Neural cell (in vitro differentiated cells): ENCODE measurements around the gene VSTM4. TPM values are rescaled to one million over a fixed set of nuclear protein-coding genes. Genes with fewer than 3 reads are reported as not detected.

Experiments
- H2AFZ ChIP-seq: fragments of 200-600, 300-800 bp; sonication (generic), shearing (Covaris generic); 2 replicates; pipeline ENCODE4 v1.6.0; 2014; ENCODE audit warnings: low read depth, mild to moderate bottlenecking, antibody characterized with exemption, low read length, moderate library complexity
- H3F3A ChIP-seq: fragments of 200-600 bp; shearing (Covaris generic); 2 replicates; pipeline ENCODE4 v1.6.1; 2016; ENCODE audit warnings: mild to moderate bottlenecking, moderate library complexity, mixed read lengths, antibody characterized with exemption, low read length; ENCODE audit not compliant: insufficient read depth, poor library complexity, severe bottlenecking
- H3K27ac ChIP-seq: fragments of 200-600, 300-800 bp; sonication (generic), shearing (Covaris generic); 2 replicates; pipeline ENCODE4 v1.5.1; 2014; ENCODE audit warnings: mild to moderate bottlenecking, low read length, moderate library complexity
- H3K27me3 ChIP-seq: fragments of 300-800, 200-600 bp; sonication (generic), shearing (Covaris generic); 2 replicates; pipeline ENCODE4 v1.6.0; 2014; ENCODE audit warnings: mild to moderate bottlenecking, low read depth, low read length, moderate library complexity; ENCODE audit not compliant: insufficient read depth
- H3K36me3 ChIP-seq: fragments of 300-800, 200-600 bp; sonication (generic), shearing (Covaris generic); 2 replicates; pipeline ENCODE4 v1.5.1; 2014; ENCODE audit warnings: mild to moderate bottlenecking, antibody characterized with exemption, low read length, moderate library complexity; ENCODE audit not compliant: insufficient read depth
- H3K4me2 ChIP-seq: fragments of 300-800, 200-600 bp; sonication (generic), shearing (Covaris generic); 2 replicates; pipeline ENCODE4 v1.6.0; 2014; ENCODE audit warnings: mild to moderate bottlenecking, low read length
- H3K4me3 ChIP-seq: fragments of 300-800, 200-600 bp; sonication (generic), shearing (Covaris generic); 2 replicates; pipeline ENCODE4 v1.5.1; 2014; ENCODE audit warnings: mild to moderate bottlenecking, low read length, moderate library complexity
- H3K79me2 ChIP-seq: fragments of 200-600 bp; shearing (Covaris generic); replicated peaks from 2 replicates; pipeline ENCODE4 v1.6.0; 2014; ENCODE audit warnings: mild to moderate bottlenecking, low read length, moderate library complexity; ENCODE audit not compliant: insufficient read depth
- H3K9ac ChIP-seq: fragments of 300-800, 200-600 bp; sonication (generic), shearing (Covaris generic); 2 replicates; pipeline ENCODE4 v1.6.1; 2016; ENCODE audit warnings: mild to moderate bottlenecking, low read length, mixed read lengths
- H3K9me2 ChIP-seq: fragments of 200-600 bp; shearing (Covaris generic); 2 replicates; pipeline ENCODE4 v1.6.1; 2016; ENCODE audit warnings: mild to moderate bottlenecking, low read length, mixed read lengths; ENCODE audit not compliant: insufficient read depth
- H3K9me3 ChIP-seq: fragments of 200-600, 300-800 bp; sonication (generic), shearing (Covaris generic); 2 replicates; pipeline ENCODE4 v1.6.1; 2016; ENCODE audit warnings: mild to moderate bottlenecking, mixed run types, low read length, moderate library complexity, mixed read lengths
- H4K20me1 ChIP-seq: fragments of 200-600 bp; shearing (Covaris generic); 2 replicates; pipeline ENCODE4 v1.6.1; 2016; ENCODE audit warnings: mild to moderate bottlenecking, mixed run types; ENCODE audit not compliant: insufficient read depth
- CTCF ChIP-seq: fragments of 450-650 bp; IDR thresholded peaks from 2 replicates; pipeline ENCODE4 v1.5.1; 2014; ENCODE audit warnings: antibody characterized with exemption, mild to moderate bottlenecking, moderate library complexity; ENCODE audit not compliant: poor library complexity, severe bottlenecking
- EP300 ChIP-seq: fragments of 450-650 bp; conservative IDR thresholded peaks from 2 replicates; pipeline ENCODE4 v1.6.1; 2014; ENCODE audit warnings: antibody characterized with exemption, mild to moderate bottlenecking, moderate library complexity; ENCODE audit not compliant: poor library complexity, severe bottlenecking
- EZH2 ChIP-seq: fragments of 200-600, 300-800 bp; shearing (Covaris generic), sonication (generic); IDR thresholded peaks from 2 replicates; pipeline ENCODE4 v1.6.1; 2014; ENCODE audit warnings: antibody characterized with exemption, low read length, borderline replicate concordance, mild to moderate bottlenecking; ENCODE audit not compliant: insufficient read depth, poor library complexity, severe bottlenecking
- MXI1 ChIP-seq: fragments of 450-650 bp; conservative IDR thresholded peaks from 2 replicates; pipeline ENCODE4 v1.6.1; 2014; ENCODE audit warnings: antibody characterized with exemption, mild to moderate bottlenecking; ENCODE audit not compliant: poor library complexity, severe bottlenecking
- POLR2AphosphoS5 ChIP-seq: IDR thresholded peaks from 2 replicates; pipeline ENCODE4 v1.6.1; 2012
- RAD21 ChIP-seq: fragments of 450-650 bp; conservative IDR thresholded peaks from 2 replicates; pipeline ENCODE4 v1.6.1; 2014; ENCODE audit warnings: antibody characterized with exemption, mild to moderate bottlenecking, moderate library complexity
- REST ChIP-seq: IDR thresholded peaks from 2 replicates; pipeline ENCODE4 v1.6.1; 2012; ENCODE audit warnings: borderline replicate concordance
- SMC3 ChIP-seq: fragments of 450-650 bp; conservative IDR thresholded peaks from 2 replicates; pipeline ENCODE4 v1.6.1; 2014; ENCODE audit warnings: antibody characterized with exemption, mild to moderate bottlenecking, moderate library complexity; ENCODE audit not compliant: poor library complexity
- TAF1 ChIP-seq: IDR thresholded peaks from 2 replicates; pipeline ENCODE4 v1.6.1; 2012; ENCODE audit warnings: low read depth
- polyA plus RNA-seq: library from polyadenylated mRNA; depleted of rRNA; stranded (reverse); fragments of >200 nt; gene quantifications from 2 replicates; pipeline ENCODE4 v1.2.3, GENCODE V29; 2014

VSTM4 gene
- polyA plus RNA-seq, 1 donor from 2014 or later, result 0.52 TPM

- Histone ChIP-seq H4K20me1 (no peaks in the 10 kb centered on the region), H3K27ac (no peak overlapping the region), H3K9me2 (no peaks in the 10 kb centered on the region), H3K9ac (no peak overlapping the region), H3K36me3 (no peaks in the 10 kb centered on the region), H3K79me2 (no peaks in the 10 kb centered on the region), H3K4me3 (no peak overlapping the region), H3K27me3 (no peaks in the 10 kb centered on the region), H2AFZ (no peak overlapping the region), H3K4me2 (no peak overlapping the region), H3F3A (no peaks in the 10 kb centered on the region), H3K9me3 (no peaks in the 10 kb centered on the region)
- no peak for TF ChIP-seq EP300
- no peak for TF ChIP-seq RAD21
- TF ChIP-seq CTCF, result no peak
- no peak for TF ChIP-seq REST
- TF ChIP-seq SMC3, result no peak
- TF ChIP-seq TAF1, result no peak
- TF ChIP-seq POLR2AphosphoS5, result no peak
- no peak for TF ChIP-seq MXI1
- TF ChIP-seq EZH2, result no peak
Measured at GRCh38 chr10:49152037-49152436, 36.7 kb upstream of the VSTM4 start.

GRCh38 chr10:49151481-49151880 lies 36.2 kb upstream of the VSTM4 start:
- no peaks in the 10 kb centered on the region for H3K9me2 ChIP-seq
- no peaks in the 10 kb centered on the region for H3K27me3 ChIP-seq
- no peak overlapping the region for H3K9ac ChIP-seq
- H3K4me2 ChIP-seq, result no peak overlapping the region
- H2AFZ ChIP-seq, result no peak overlapping the region
- no peaks in the 10 kb centered on the region for H4K20me1 ChIP-seq
- no peak for TF ChIP-seq REST
- no peak for TF ChIP-seq SMC3
- no peak for TF ChIP-seq MXI1
- no peak for TF ChIP-seq TAF1
- TF ChIP-seq EZH2, result no peak
- TF ChIP-seq CTCF, result no peak
- TF ChIP-seq EP300, result no peak
- TF ChIP-seq RAD21, result no peak
- no peak for TF ChIP-seq POLR2AphosphoS5
- H3F3A ChIP-seq, result no peaks in the 10 kb centered on the region
- no peak overlapping the region for H3K4me3 ChIP-seq
- H3K79me2 ChIP-seq, result no peaks in the 10 kb centered on the region
- H3K27ac ChIP-seq, result no peak overlapping the region
- H3K36me3 ChIP-seq, result no peaks in the 10 kb centered on the region
- H3K9me3 ChIP-seq, result no peaks in the 10 kb centered on the region
